Lung microvascular endothelial cell (primary cell): ENCODE results near the gene GRID1. TPM values are rescaled to one million over a fixed set of nuclear protein-coding genes. Genes with fewer than 3 reads are reported as not detected.
"Not testable (repeated sequence)": the region's sequence is repeated elsewhere in the genome, so short reads cannot be mapped to it uniquely, and the experiment has no call there.

Experiments used
- DNase-seq, 2 donors: peaks; one replicate each; pipeline versions ENCODE4 v3.0.0 to v3.0.0-alpha.2; 2010; ENCODE audit warnings: low read depth in 2 of 2
- total RNA-seq: library from RNA; depleted of rRNA; stranded (reverse); fragments of >200 nt; gene quantifications from 2 replicates; pipeline ENCODE4 v1.2.1, GENCODE V29; 2014

The GRID1 gene
- total RNA-seq, 1 donor from 2014 or later = not detected

GRCh38 chr10:85781404-85781803 is 585.2 kb downstream of the GRID1 start:
- no peak for DNase-seq

- DNase-seq = no peak
Measured at GRCh38 chr10:85778074-85778473, 588.5 kb downstream of the GRID1 start.

- DNase-seq = peak in 1 of 2 donors; percentile 52
Measured at GRCh38 chr10:85767891-85768290, 598.7 kb downstream of the GRID1 start.

- no peak for DNase-seq
Measured at GRCh38 chr10:85764108-85764507, 602.5 kb downstream of the GRID1 start.

GRCh38 chr10:85761906-85762445 is 604.6 kb downstream of the GRID1 start:
- no peak for DNase-seq

GRCh38 chr10:85741626-85742300 is 624.8 kb downstream of the GRID1 start:
- no peak for DNase-seq

- no peak for DNase-seq
Measured at GRCh38 chr10:85735997-85736396, 630.6 kb downstream of the GRID1 start.

GRCh38 chr10:85734791-85735190 is 631.8 kb downstream of the GRID1 start:
- no peak for DNase-seq

- DNase-seq = no peak
Measured at GRCh38 chr10:85724215-85724614, 642.4 kb downstream of the GRID1 start.

GRCh38 chr10:85720931-85721590 is 645.5 kb downstream of the GRID1 start:
- DNase-seq = no peak

GRCh38 chr10:85719408-85719807 is 647.2 kb downstream of the GRID1 start:
- DNase-seq = no peak

GRCh38 chr10:85713885-85714284 is 652.7 kb downstream of the GRID1 start:
- DNase-seq = no peak

GRCh38 chr10:85702768-85703167 is 663.8 kb downstream of the GRID1 start:
- DNase-seq = no peak

- DNase-seq = not testable (repeated sequence)
Measured at GRCh38 chr10:85699066-85699465, 667.5 kb downstream of the GRID1 start.

GRCh38 chr10:85696893-85697292 is 669.7 kb downstream of the GRID1 start:
- DNase-seq = no peak

GRCh38 chr10:85682621-85683020 is 684.0 kb downstream of the GRID1 start:
- no peak for DNase-seq

GRCh38 chr10:85679710-85680109 is 686.9 kb downstream of the GRID1 start:
- DNase-seq = no peak

GRCh38 chr10:85679061-85679460 is 687.5 kb downstream of the GRID1 start:
- no peak for DNase-seq

GRCh38 chr10:85674851-85675250 is 691.7 kb downstream of the GRID1 start:
- DNase-seq = peak; percentile 3 to 71

- no peak for DNase-seq
Measured at GRCh38 chr10:85673270-85673669, 693.3 kb downstream of the GRID1 start.

- no peak for DNase-seq
Measured at GRCh38 chr10:85671530-85671929, 695.1 kb downstream of the GRID1 start.

- DNase-seq = no peak
Measured at GRCh38 chr10:85668522-85668921, 698.1 kb downstream of the GRID1 start.

- peak in 1 of 2 donors; percentile 23 for DNase-seq
Measured at GRCh38 chr10:85667638-85668233, 698.9 kb downstream of the GRID1 start.
